Muscle layer of colon (tissue), 2 donors: ENCODE measurements around the gene CARHSP1.
"Not testable (repeated sequence)": the region's sequence is repeated elsewhere in the genome, so short reads cannot be mapped to it uniquely, and the experiment has no call there.

Experiments
- H3K27ac ChIP-seq: one replicate; pipeline ENCODE4 v1.7.0; 2013; ENCODE audit warnings: low read depth, mild to moderate bottlenecking, low read length, moderate library complexity
- H3K27me3 ChIP-seq, 2 donors: one replicate each; pipeline ENCODE4 v1.7.0; 2013; ENCODE audit warnings: low read length in 2 of 2, mild to moderate bottlenecking in 2 of 2; ENCODE audit not compliant: insufficient read depth in 2 of 2, control insufficient read depth in 1 of 2
- H3K36me3 ChIP-seq: one replicate; pipeline ENCODE4 v1.7.0; 2013; ENCODE audit warnings: mild to moderate bottlenecking, low read length; ENCODE audit not compliant: insufficient read depth
- H3K4me1 ChIP-seq: one replicate; pipeline ENCODE4 v1.7.0; 2013; ENCODE audit warnings: mild to moderate bottlenecking, low read length; ENCODE audit not compliant: insufficient read depth
- H3K4me3 ChIP-seq, 2 donors: one replicate each; pipeline ENCODE4 v1.7.0; 2013; ENCODE audit warnings: low read length in 2 of 2, low read depth in 1 of 2, mild to moderate bottlenecking in 1 of 2, moderate library complexity in 1 of 2
- H3K9ac ChIP-seq: one replicate; pipeline ENCODE4 v1.7.0; 2013; ENCODE audit warnings: low read length
- H3K9me3 ChIP-seq: one replicate; pipeline ENCODE4 v1.7.0; 2013; ENCODE audit warnings: mild to moderate bottlenecking, low read length
- donor health status: abdominal sarcoma.
- donor health status: Adenocarcinoma of cecum.

The CARHSP1 gene

DNA sequence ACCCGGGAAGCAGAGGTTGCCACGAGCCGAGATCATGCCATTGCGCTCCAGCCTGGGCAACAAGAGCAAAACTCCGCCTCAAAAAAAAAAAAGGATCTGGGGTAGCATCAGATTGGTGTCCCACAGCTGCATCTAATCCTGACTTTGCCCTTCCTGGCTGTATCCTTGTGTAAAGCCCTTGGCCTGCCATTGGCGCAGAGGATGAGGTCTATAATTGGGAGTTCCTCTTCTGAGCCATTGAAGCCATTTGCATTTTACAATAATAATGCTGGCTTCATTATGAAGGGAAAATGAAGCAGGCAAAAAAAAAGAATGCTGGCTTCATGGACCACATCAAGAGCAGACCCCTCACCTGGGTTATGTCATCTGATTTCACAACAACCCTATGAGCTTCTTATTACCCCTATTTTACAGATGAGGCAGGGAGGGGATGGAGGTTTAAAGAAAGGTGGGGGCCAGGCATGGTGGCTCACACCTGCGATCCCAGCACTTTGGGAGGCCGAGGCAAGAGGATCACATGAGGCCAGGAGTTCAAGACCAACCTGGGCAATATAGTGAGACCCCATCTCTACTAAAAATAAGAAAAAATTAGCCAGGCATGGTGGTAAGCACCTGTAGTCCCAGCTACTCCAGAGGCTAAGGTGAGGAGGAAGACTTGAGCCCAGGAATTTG, 12.2 kb upstream of the CARHSP1 start:
- no peak overlapping the region for H3K4me3 ChIP-seq
- peaks cover 0 to 22% of the 10 kb centered on the region in 2 donors for H3K27me3 ChIP-seq
- H3K9ac ChIP-seq = no peak overlapping the region
- H3K4me1 ChIP-seq = peaks cover 5% of the 10 kb centered on the region
- no peaks in the 10 kb centered on the region for H3K36me3 ChIP-seq
- H3K27ac ChIP-seq = no peak overlapping the region
- no peaks in the 10 kb centered on the region for H3K9me3 ChIP-seq

DNA sequence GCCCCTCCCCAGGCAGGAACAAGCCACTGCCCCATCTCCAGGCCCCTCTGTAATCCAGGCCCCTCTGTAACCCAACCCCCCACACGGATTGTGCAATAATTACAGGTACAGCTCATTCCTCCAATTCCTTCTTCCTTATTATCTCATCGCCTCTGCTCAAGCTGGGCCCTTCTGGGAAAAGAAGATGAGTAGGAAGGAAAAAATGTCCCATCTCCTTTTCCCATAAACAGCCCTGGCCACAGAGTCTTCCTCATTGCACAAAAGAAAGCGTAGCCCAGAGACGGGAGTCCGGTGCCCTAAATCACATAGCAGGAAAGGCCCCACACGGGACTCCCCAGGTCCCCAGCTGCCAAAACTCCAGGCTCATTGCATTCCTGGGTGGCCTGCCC, 9.7 kb upstream of the CARHSP1 start:
- Histone ChIP-seq H3K27me3 (peaks cover 0 to 16% of the 10 kb centered on the region in 2 donors), H3K9ac (no peak overlapping the region), H3K4me1 (no peaks in the 10 kb centered on the region), H3K36me3 (no peaks in the 10 kb centered on the region), H3K4me3 (no peak overlapping the region), H3K27ac (no peak overlapping the region), H3K9me3 (no peaks in the 10 kb centered on the region)

DNA sequence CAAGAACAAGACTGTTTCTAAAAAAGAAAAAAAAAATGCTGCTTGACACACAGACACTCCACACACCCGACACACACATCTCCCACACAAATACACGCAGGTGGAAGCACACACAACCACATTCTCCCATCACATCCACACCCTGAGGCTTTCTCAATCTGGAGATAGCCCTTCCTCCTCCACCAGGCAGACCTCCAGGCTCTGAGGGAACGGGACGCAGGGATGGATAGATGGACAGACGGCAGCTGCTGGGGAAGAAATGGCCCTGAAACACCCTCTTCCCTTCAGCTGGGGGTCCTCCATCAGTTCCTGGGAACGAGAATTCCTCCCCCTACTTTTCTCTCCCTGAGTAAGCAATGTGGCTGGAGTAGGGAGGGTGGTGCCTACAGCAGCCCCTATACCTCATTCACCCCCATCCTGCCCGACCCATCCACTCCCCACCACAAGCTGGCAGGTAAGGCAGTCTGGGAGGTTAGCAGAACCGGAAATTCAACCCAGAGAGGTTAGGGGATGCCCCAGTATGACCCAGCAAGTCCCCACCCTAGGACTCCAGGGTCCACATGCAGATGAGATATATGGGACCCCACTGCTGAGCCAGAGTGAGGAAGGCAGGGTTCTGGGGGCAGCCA, 9.2 kb upstream of the CARHSP1 start:
- Histone ChIP-seq H3K36me3 (no peaks in the 10 kb centered on the region), H3K27ac (no peak overlapping the region)

DNA sequence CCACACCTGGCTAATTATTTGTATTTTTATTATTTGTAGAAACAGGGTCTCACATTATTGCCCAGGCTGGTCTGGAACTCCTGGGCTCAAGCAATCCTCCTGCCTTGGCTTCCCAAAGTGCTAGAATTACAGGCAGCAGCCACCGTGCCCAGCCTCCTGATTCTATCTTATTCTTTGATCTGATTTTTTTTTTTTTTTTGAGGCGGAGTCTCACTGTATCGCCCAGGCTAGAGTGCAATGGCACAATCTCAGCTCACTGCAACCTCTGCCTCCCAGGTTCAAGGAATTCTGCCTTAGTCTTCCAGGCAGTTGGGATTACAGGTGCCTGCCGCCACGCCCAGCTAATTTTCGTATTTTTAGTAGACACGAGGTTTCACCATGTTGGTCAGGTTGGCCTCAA, 6.5 kb upstream of the CARHSP1 start:
- not testable (repeated sequence) for H3K27ac ChIP-seq, H3K4me3 ChIP-seq, H3K4me1 ChIP-seq, H3K9me3 ChIP-seq, H3K27me3 ChIP-seq, H3K9ac ChIP-seq, H3K36me3 ChIP-seq

More for the DNA sequence above, 9.2 kb upstream of the CARHSP1 start:
- Histone ChIP-seq H3K4me3 (no peak overlapping the region), H3K27me3 (peaks cover 0 to 11% of the 10 kb centered on the region in 2 donors), H3K9ac (no peak overlapping the region), H3K9me3 (no peaks in the 10 kb centered on the region), H3K4me1 (no peaks in the 10 kb centered on the region)

DNA sequence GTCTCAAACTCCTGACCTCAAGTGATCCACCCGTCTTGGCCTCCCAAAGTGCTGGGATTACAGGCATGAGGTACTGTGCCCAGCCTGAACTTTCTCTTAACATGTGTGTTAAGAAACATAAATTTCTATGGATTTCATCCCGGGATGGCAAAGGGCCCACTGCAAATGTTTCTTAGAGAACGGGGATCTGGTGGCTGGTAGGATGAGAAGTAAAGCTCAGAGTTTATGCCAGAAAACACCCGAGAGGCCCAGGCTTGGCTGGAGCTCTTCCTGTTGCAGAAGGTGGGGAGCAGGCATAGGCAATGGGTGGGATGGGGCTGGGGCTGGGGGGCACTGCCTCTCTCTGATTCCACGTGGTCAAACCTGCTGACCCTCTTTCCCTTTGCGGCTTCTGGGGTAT, 5.6 kb upstream of the CARHSP1 start:
- Histone ChIP-seq H3K9me3 (no peaks in the 10 kb centered on the region), H3K27me3 (no peaks in the 10 kb centered on the region), H3K4me1 (no peaks in the 10 kb centered on the region), H3K36me3 (no peaks in the 10 kb centered on the region), H3K4me3 (no peak overlapping the region), H3K9ac (no peak overlapping the region), H3K27ac (no peak overlapping the region)

DNA sequence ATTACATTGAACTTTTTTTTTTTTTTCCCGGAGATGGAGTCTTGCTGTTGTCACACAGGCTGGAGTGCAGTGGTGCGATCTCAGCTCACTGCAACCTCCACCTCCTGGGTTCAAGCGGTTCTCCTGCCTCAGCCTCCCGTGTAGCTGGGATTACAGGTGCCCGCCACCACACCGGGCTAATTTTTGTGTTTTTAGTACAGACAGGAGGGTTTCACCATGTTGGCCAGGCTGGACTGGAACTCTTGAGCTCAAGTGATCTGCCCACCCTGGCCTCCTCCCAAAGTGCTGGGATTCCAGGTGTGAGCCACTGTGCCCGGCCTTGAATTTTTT, 5.0 kb upstream of the CARHSP1 start:
- not testable (repeated sequence) for H3K36me3 ChIP-seq, H3K27me3 ChIP-seq, H3K9me3 ChIP-seq, H3K4me1 ChIP-seq, H3K4me3 ChIP-seq, H3K27ac ChIP-seq, H3K9ac ChIP-seq

DNA sequence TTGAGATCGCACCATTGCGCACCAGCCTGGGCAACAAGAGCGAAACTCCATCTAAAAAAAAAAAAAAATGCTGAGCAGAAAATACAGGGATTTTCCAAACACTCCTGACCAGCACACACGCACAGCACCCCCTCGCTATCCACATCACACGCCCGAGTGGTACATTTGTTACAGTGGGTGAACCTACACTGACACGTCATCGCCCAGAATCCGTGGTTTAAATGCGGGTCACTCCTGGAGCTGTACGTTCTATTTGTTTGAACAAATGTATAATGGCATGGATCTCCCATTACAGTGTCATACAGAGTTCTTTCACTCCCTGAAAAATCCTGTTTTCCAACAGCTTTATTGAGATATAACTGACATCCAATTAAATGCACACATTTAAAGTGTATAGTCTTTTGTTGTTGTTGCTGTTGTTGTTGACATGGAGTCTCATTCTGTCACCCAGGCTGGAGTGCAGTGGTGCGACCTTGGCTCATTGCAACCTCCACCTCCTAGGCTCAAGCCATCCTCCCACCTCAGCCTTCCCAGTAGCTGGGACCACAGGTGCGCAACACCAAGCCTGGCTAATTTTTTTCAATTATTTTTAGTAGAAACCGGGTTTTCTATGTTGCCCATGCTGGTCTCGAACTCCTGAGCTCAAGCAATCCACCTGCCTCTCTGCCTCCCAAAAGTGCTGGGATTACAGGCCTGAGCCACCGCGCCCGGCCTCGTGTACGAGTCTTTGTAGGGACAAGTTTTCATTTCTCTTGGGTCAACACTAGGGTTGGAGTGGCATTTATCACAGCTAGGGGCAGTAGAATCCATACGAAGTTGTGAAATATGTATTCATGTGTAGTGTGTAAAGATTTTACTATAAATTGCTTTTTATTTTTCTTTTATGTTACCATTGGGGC, 4.4 kb upstream of the CARHSP1 start:
- no peaks in the 10 kb centered on the region for H3K27me3 ChIP-seq
- no peaks in the 10 kb centered on the region for H3K9me3 ChIP-seq
- no peaks in the 10 kb centered on the region for H3K36me3 ChIP-seq
- no peak overlapping the region for H3K27ac ChIP-seq
- no peak overlapping the region for H3K4me3 ChIP-seq
- H3K4me1 ChIP-seq = no peaks in the 10 kb centered on the region
- no peak overlapping the region for H3K9ac ChIP-seq

DNA sequence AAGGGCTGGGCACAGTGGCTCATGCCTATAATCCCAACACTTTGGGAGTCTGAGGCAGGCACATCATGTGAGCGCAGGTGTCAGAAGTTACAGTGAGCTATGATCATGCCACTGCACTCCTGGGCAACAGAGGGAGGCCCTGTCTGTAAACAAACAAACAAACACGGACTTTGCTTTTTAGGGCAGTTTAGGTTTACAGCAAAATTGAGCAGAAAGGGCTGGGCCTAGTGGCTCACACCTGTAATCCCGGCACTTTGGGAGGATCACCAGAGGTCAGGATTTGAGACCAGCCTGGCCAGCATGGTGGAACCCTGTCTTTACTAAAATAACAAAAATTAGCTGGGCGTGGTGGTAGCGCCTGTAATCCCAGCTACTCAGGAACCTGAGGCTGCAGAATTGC, 3.3 kb upstream of the CARHSP1 start:
- Histone ChIP-seq H3K36me3 (no peaks in the 10 kb centered on the region), H3K9ac (no peak overlapping the region), H3K4me1 (peaks cover 10% of the 10 kb centered on the region)

DNA sequence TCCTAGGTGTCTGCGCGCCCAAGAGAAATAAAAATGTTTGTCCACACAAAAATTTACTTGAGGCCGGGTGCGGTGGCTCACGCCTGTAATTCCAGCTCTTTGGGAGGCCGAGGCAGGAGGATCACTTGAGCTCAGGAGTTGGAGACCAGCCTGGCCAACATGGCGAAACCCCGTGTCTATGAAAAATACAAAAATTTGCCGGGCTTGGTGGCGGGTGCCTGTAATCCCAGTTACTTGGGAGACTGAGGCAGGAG, 1.1 kb upstream of the CARHSP1 start:
- not testable (repeated sequence) for H3K4me3 ChIP-seq, H3K36me3 ChIP-seq, H3K27ac ChIP-seq, H3K9me3 ChIP-seq, H3K9ac ChIP-seq
- peaks cover 21% of the 10 kb centered on the region for H3K4me1 ChIP-seq
- peaks cover 0 to 14% of the 10 kb centered on the region in 2 donors for H3K27me3 ChIP-seq

More for the DNA sequence above, 3.3 kb upstream of the CARHSP1 start:
- Histone ChIP-seq H3K9me3 (no peaks in the 10 kb centered on the region), H3K4me3 (no peak overlapping the region), H3K27me3 (peaks cover 0 to 6% of the 10 kb centered on the region in 2 donors), H3K27ac (no peak overlapping the region)

DNA sequence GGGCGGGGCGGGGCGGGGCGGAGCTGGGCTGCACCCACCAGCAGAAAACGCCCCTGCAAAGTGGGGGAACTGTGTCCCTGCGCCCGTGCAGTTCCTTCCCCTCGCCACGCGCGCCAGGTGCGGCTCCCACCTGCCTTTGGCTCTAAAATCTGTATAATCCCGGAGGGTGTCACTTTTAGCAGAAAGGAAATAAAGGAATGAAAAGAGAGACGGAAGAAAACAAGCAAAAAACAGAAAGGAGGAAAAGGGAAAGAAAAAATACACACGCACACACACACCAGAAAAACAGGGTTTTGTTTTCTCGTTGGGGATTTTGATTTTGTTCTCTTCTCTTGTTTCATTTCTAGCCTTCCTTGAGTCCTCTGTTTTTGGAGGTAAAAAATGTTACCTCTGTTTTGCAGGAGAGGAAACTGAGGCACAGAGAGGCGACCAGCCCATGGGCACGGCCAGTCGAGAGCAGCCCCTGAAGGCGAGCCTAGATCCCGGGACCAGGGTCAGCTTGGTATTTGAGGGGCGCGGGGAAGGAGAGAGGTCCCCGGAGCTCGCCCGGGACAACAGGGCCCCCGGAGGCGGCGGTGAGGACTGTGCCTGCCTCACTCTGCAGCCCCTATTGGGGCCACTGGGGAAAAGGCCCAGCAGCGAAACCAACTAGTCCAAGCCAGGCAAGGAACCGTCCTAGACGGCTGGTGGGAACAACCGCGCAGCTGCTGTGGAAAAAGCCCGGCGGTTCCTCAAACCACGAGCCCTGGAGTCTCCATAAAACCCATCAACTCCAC, 594 bp upstream of the CARHSP1 start:
- peaks cover 25% of the 10 kb centered on the region for H3K4me1 ChIP-seq
- H3K9ac ChIP-seq = no peak overlapping the region
- H3K27ac ChIP-seq = no peak overlapping the region

DNA sequence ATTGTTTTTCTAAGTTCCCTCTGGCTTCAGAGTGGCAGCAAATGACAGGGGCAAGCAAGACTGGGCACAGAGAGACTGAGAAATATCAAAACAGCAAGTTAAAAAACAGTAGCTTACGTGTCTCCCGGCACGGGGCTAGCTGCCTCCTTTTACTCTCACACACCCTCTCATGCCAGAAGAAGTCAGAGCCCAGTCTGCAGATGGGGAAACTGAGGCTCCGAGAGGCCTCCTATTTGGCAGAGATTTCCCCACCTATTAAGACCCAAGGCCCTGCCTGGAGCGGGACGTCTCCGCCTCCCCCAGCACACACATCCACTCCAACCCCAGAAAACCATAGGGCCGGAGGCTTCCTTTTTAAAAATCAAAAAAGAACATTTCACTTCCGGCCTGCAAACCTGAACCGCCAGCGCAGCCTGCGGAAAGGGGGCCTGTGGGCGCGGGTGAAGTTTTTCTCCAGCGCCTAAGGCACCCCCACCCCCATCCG, 832 bp downstream of the CARHSP1 start:
- no peaks in the 10 kb centered on the region for H3K9me3 ChIP-seq
- peak overlapping the region; percentile 83 for H3K27ac ChIP-seq
- peak overlapping the region; percentile 63 for H3K9ac ChIP-seq
- peak overlapping the region; percentile 73 to 76 for H3K4me3 ChIP-seq
- H3K36me3 ChIP-seq = no peaks in the 10 kb centered on the region
- H3K4me1 ChIP-seq = peaks cover 33% of the 10 kb centered on the region
- peaks cover 0 to 14% of the 10 kb centered on the region in 2 donors for H3K27me3 ChIP-seq

More for the DNA sequence above, 594 bp upstream of the CARHSP1 start:
- no peaks in the 10 kb centered on the region for H3K36me3 ChIP-seq
- H3K9me3 ChIP-seq = no peaks in the 10 kb centered on the region
- H3K27me3 ChIP-seq = peaks cover 0 to 14% of the 10 kb centered on the region in 2 donors
- H3K4me3 ChIP-seq = peak overlapping the region in 1 of 2 donors; percentile 9
